ENCODE measurements around the gene MAEA.
"Not testable (repeated sequence)": the region's sequence is repeated elsewhere in the genome, so short reads cannot be mapped to it uniquely, and the experiment has no call there.

The MAEA gene

DNA sequence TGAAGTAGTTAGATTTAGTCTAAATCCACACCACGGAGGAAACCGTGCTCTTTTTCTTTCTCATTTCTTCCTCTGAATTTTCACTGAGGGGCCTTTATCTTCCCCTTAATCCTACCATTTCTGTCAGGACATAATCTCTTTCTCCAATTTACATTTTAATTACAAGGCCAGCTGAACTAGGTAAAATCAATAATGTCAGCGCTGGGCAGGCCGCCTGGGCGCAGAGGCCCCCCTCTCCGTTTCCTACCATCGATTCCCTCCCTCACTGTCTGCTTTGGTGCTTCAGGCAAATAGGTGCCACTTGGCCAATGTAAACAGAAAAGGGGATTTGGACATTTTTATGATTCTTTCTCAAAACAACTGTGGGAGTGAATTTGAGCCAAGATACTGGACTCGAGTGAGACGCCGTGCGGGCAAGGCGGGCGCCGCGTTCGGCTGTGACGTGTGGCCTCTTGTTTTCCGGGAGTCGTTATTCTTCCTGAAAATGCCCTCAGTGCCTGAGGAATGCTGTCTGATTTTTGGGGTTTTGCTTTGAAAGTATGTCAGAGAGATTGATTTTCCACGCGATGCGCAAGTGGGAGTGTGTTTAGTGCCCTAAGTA, 79.9 kb downstream of the MAEA start:
- DNase-seq, result no peak

DNA sequence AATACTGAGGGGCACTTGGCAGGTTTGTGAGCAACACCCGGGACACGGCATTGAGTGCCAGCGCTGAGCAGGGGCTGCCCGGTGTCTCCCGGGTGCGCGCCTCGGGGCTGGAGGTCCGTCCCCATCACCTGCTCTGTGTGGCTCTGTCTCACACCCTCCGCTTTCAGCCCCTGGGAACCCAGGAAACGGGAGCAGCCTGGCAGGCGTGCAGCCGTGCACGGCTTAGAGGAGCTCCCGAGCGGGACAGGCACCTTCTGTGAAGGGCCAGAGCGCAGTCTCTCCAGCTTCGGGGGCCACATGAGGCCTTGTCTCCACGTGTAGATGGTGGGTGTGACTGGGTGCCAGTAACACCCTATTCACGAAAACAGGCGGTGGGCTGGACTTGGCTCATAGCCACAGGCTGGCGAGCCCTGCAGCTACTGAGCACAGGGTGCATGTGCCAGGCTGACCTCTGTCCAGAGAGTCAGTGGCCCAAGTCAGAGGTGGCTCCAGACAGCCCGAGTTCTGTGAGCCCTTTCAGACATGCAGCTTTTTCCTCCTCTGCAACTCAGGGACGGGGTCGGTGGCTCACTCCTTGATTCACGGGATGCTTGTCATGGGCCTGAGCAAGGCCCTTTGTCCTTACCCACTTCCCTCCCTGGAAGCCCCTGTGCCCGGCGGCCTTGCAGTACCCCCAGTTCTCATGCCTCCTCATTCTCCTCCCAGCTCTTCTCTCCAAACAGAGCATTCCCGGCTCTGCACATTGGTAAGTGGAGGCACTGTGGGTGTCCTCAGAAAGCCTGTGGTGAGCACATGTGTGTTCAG, 80.8 kb downstream of the MAEA start:
- no peak for DNase-seq

DNA sequence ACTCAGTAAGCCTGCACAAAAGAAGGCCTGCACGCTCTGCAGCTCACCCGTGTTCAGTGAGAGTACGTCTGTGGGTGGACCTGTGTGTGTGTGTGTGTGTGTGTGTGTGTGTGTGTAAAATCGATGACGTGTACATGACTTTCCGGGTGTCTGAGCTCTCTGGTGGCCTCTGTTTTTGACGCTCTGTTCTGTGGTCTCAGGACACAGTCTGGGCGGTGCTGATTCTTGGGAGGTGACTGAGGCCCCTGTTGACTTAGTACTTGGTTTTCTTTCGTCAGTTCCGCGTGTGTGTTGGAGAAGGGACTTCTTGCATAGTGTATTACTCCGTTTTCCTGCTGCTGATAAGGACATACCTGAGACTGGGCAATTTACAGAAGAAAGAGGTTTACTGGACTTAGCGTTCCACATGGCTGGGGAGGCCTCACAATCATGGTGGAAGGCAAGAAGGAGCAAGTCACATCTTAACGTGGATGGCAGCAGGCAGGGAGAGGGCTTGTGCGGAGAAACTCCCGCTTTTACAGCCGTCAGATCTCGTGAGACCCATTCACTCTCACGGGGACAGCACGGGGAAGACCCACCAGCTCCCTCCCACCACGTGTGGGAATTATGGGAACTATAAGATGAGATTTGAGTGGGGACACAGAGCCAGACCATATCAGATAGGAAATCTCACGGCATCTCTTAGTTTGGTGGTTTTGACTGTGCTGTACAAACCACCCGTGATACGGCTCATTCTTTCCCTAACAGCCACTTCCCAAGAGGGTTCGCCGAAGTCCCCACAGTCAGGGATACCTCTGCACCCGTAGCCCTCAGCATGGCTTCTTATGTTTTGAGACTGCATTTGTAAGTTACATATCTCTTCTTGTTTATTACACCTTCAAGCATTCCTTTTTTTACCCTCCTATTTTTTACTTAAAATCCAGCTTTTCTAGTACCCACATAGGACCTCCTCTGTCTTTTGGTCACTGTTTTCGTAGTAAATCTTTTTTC, 81.8 kb downstream of the MAEA start:
- DNase-seq, result no peak

DNA sequence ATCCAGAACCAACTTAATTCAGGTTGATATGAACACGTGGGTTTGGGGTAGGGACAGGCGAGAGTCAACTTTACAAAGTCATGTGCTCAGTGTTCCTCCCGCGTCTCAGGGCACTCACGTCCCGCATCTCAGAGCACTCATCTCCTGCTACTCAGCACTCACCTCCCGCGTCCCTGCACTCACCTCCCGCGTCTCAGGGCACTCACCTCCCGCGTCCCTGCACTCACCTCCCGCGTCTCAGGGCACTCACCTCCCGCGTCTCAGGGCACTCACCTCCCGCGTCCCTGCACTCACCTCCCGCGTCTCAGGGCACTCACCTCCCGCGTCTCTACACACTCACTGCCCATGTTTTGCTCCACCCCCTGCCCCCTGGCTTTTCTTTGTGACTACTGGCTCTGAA, 82.9 kb downstream of the MAEA start:
- not testable (repeated sequence) for DNase-seq

DNA sequence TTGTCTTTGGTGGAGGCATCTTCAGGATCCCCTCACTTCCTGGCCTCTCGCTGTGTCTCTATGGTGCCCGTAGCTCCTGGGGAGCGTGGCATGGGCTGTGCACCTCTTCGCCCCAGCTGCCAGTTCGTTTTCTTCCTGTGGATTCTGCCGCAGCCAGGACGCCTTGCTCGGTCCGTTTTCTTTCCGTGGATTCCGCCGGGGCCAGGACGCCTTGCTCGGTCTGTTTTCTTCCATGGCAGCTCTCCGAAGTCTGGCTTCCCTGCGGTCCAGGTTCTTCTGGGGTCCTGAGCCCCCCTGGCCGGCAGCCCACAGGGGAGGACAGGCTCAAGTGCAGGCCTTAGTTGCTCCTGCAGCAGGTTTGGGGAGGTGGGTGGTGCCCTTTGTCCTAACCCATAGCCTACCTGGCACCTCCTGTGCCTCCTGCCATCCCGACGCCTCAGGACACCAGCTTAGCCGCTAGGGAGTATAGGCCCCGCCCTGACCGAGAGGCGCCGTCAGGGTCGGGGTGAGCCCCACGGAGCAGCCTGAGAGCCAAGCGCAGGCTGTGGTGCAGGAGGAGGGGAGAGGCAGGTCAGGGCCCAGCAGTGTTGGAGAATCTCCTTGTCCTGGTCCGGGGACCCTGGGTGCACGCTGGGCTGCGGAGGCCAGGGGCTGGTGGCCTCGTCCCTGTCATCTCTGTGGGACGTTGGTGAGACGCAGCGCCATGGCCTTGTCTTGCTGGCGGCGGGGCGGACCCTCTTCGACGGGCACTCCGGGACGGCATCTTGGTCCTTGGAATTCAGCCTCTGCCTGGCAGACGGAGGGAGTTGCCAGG, 84.4 kb downstream of the MAEA start:
- DNase-seq, result no peak

DNA sequence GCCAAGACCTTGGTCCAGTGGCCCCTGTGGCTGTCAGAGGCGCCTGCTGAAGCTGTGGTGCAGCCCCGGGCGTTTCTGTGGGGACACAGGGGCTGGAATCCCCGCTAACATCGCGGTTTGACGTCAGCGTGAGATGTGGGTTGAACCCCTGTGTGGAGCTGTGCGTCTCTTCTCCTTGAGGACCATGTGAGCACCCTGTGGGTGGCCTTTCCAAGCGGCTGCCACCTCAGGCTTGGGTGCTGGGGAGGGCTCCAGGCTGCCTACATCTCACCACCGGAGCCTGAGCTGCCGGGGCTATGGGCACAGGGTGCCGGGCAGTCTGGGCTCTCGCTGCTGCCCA, 85.0 kb downstream of the MAEA start:
- DNase-seq, result no peak

DNA sequence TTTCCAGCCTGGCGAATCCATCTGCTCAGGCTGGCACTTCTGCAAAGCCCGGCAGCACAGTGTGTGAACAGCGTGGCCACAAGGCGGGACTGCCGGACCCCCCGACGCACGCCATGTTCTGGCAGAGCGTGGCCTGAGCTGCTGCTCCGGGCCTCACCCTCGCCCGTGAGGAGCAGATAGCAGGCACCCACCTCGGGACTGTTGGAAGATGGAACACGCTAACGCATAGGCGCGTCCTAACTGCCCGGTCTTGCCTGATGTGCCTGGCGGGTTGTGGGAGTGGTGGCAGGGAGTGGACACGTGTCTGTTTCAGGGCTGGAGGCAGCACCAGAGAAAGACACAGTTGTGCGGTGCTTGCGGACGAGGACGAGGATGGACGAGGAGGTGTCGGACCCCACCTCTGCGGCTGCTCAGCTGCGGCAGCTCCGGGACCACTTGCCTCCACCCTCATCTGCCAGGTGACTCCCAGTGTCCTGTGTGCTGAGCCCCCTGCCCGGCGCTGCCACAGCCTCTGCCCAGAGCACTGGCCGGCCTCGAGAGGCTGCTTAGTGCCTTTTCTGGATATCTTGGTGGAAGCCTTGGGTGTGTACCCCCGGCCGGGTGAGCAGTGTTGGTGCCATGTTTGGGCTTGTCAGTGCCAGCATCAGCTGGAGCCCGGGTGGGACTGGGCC, 85.5 kb downstream of the MAEA start:
- DNase-seq, result no peak

DNA sequence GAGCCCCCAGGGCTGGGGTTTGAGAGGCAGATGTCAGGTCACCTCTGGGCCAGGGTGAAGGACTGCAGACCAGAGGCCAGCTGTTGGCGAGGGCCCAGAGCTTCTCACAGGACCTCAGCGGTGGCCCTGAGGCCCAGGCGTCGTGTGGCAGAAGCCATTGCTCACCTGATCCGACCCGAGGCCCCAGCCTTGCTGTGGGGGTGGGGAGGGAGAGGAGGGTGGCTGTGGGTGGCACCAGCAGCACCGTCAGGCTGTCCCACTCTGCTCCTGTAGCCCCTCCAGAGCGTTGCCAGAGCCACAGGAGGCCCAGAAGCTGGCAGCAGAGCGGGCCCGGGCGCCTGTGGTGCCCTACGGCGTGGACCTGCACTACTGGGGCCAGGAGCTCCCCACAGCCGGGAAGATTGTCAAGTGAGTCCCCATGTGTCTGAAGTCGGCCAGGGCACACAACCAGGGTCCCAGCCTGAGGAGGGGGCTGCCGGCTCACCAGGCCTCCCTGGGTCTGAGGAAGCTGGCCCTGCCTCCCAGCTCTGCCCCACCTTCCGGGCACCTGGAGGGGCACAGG, 86.2 kb downstream of the MAEA start:
- DNase-seq, result no peak

DNA sequence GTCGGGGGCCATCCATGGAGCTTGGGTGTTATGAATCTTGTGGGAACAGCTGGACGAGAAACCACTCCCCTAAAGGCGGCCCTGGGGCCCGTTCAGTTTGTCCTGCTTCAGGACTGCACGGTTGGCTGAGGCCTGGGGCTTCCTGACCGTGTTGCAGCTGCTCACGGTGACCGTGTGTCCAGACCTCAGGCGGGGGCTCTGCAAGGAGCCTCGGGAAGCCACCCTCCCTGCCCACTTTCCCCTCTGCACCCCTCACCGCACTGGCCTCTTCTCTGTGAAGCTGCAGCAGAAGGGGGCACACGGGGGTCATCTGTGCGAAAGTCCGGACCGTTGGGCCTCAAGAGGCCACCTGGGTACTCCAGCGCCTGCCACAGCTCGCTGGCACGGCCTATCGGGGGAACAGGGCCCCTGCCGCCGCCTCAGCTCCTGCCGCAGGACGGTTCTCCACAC, 86.7 kb downstream of the MAEA start:
- DNase-seq, result no peak

DNA sequence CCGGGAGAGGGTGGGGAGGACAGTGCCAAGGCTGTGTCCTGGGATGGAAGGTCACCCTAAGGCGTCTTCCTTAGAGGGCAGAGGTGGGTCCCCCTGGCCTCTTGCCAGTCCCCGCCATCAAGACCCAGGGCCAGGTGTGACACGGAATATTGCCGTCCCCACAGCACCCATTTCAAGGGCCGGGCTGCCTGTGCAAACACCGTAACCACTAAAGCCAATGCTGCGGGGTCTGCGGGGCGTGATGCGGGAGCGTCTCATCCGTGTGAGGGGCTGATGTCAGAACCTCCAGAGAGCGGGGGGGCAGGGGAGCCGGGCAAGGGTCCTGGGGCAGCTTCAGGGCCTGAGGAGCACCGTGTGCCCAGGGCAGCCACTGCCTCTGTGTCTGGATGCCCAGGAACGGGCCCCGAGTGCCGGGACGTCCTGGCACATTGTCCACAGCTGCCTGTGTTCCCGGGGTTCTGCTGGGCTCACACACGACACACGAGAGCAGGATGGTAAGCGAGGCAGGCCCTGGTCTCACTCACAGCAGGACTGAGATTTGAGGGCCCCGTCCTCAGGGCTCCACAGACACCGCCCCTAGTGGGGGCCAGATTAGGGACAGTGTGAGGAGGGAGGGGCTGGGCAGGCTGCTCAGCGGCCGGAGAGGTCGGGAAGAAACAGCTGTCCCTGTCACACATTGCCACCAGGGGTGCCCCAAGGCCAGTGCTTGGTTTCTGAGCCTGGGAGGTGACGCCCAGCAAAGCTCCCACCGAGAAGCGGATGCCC, 87.3 kb downstream of the MAEA start:
- no peak for DNase-seq

DNA sequence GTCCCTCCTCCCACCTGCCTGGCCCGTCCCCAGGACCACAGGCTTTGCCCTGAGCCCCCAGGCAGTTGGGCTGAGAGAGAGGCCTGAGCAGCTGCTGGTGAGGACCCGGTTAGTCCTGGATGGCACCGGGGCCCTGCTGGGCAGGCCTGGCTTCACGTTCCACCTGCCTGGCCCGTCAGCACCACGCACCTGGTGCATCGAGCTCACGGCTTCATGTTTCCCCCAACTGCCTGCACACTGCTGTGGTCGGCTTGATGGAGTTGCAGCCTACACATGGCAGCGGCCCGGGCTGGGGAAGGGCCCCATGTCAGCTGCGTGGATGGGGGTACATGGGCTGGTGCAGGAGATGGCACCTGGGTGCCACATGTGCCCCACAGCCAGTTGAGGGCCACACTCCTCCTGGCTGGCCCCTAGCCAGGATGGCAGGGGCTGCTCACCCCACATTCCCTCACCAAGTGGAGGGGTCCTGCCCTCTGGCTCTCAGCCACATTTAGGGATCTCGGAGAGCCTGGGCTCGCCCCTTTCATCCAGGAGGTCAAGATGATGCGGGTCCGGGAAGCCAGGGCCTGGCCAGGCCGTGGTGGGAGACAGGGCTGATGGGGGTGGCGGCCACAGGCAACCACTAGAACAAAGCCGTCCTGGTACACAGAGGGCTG, 88.0 kb downstream of the MAEA start:
- no peak for DNase-seq

DNA sequence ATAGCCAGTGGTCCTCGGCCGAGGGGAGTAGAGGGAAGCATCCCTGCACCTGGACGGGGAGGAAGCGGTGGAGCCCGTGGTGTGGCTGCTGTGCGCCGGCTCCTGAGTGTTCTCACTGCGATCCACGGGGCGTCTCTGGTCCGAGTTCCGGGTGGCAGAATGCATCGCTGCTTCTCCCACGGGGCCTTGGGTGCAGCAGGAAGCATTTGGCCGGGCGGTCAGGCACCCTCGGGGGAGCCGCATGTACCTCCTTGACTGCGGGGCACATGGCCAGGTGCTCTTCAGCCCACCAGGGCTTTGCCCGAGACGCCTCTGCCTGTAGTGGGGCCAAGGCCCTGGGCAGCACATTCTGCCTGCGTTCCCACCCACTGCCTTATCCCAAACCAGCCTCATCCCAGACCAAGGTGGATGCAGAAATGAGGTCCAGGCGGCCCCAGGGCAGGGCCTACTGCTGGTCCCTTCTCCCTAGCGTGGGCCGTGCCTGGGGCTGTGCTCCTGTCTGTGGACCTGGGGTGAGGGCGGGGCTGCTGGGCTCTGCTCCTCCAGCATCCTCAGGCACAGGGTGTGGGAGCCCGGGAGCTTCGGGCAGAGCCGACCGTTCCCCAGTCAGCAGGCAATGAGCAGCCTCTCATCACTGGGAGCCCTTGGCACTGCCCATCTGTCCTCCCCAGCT, 89.0 kb downstream of the MAEA start:
- no peak for DNase-seq

DNA sequence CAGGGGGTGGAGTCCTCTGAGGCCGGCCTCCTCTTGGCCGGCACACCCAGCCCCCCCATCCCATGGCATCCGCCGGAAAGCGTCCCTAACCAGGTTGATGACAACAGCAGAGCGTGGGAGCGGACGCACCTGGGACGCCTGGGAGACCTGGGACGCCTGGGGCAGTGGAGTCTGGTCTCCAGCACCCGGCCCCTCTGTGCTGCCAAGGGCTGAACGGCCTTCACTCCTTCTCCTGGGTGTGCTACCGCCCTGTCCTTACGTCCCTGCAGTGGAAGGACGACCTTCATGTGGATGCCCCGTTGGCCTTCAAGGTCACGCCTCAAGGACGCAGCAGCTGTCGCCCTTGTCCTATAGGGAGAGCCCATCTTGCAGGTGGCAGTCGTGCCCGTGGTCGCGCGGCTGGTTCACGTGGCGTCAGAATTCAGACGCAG, 89.7 kb downstream of the MAEA start:
- no peak for DNase-seq

DNA sequence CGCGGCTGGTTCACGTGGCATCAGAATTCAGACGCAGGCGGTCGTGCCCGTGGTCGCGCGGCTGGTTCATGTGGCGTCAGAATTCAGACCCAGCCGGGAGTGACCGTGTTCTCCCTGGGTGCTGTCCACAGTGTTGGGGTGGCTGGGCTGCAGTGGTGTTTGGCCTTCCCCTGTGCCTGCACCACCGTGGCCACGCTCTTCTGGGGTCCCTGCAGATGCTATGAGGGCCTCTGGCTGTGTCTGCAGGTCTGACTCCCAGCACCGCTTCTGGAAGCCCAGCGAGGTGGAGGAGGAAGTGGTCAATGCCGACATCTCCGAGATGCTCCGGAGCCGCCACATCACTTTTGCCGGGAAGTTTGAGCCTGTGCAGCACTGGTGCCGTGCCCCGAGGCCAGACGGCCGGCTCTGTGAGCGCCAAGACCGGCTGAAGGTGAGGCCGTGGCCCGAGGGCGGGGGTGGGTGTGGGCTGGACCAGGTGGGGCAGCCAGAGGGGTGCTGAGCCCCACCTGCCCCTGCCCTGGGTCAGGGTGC, 90.2 kb downstream of the MAEA start:
- DNase-seq, result no peak

DNA sequence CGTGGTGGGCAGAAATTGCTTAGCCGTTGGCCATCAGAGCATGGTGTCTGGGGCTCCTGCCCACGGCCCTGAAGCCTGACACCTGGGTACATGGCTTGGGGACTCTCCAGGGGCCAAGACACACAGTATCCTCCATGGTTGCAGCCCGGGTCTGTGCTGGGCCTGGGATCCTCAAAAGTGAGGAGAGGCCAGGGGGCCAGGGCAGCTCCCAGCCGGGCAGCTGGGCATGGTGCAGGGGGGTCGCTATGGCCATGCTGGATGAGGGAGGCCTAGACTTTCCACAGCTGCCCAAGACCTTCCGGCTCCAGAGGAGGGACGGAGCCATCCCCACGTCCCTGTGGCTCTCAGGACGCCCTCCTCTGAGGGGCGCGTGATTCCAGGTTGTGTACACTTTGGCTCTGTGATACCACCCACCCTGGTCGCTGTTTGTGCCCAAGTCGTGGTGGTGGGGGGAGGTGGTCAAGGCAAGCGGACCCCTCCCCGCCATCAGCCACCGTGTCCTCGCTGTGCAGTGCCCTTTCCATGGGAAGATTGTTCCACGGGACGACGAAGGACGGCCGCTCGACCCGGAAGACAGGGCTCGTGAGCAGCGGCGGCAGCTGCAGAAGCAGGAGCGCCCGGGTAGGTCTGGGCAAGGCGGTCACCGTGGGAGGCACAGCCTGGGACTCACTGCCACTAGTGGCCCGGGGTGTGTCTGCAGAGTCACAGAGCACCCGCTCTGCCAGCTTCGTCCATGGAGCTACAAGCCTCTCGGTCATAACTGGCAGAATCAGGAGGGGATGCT, 90.9 kb downstream of the MAEA start:
- DNase-seq, result no peak

DNA sequence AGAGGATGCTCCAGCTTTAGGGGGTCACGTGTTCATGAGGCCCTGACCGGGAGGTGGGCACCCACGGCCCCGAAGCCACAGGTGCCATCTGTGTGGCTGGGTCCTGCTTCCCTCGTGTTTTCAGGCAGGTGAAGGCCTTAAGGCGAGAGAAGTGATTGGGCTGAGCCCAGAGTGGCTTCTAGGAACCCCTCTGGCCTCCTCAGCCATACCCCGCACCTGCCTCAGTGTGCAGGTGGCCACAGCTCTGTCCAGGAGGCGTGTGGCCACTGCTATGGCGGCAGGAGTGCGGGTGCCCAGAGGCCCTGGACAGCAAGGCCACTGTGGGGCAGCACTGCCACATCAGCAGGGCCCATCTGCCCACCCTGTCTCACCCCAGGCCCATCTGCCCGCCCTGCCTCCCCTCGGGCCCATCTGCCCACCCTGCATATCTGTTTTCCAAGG, 91.5 kb downstream of the MAEA start:
- no peak for DNase-seq

DNA sequence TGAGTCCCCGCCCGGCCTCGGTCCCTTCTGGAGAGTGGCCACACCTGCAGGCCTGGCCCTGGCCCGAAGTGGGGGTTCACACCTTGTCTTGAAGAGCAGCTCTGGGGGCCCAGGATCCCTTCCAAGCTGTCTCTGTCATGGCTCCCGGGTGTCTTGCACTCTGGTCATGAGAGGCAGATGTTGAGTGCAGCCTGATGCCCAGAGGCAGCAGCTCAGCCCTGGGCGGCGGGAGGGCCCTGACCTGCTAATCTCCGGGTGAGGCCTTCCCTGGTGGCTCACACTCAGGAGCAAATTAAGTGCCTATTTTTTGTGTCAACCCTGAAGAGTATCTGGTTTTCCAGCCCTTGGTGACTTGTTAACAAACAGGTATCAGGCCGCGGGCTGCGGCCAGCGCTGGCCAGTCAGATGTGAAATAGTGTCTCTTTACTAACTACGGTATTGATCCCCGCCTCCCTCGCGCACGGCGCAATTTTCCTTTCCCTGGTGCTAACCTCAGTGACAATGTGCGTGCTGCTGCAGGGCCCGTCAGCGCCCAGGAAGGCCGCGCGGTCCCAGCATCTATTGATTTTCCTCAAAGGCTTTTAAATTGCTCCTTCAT, 92.4 kb downstream of the MAEA start:
- DNase-seq, result no peak
